Measurements from ENCODE around the gene MKNK2. TPM values are rescaled to one million over a fixed set of nuclear protein-coding genes. Genes with fewer than 3 reads are reported as not detected.
A peak's percentile ranks its signal among the peaks of the same experiment; 100 is the strongest.
"Not testable (repeated sequence)": the region's sequence is repeated elsewhere in the genome, so short reads cannot be mapped to it uniquely, and the experiment has no call there.

MKNK2 gene
- total RNA-seq, 1 donor from 2014 or later = 311 TPM

DNA sequence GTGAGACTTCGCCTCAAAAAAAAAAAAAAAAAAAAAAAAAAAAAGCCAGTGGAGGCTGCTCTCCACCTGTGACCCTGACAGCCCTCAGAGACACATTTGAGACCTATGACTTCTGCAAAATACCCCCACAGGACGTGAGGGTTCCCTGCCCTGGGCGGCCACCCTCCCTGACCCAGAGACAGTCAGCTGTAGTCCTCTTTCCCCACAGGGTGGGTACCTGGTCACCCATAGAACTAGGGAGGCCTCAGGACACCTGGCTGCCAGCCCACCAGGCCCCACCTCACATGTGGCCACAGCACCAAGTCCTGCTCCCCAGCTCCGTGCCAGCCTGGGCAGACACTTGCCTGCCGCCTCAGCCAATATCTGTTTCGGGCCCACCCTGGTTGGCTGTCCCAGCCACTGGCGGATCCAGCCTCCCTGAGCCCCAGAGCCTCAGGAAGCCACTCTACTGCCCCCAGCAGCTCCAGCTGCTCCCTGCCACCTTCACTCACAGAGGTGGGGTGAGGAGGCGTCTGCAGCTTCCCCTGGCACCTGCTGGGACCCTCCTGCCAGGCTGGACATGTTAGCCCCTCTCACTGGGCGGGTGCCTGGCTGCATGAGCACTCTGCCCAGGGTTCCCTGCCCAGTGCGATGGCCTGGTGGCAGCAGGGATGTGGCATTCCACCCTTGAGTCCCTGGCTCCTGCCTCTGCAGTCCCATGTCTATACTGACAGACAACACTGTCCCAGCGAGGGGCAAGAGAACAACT lies 6.9 kb downstream of the MKNK2 start:
- ATAC-seq = no peak

DNA sequence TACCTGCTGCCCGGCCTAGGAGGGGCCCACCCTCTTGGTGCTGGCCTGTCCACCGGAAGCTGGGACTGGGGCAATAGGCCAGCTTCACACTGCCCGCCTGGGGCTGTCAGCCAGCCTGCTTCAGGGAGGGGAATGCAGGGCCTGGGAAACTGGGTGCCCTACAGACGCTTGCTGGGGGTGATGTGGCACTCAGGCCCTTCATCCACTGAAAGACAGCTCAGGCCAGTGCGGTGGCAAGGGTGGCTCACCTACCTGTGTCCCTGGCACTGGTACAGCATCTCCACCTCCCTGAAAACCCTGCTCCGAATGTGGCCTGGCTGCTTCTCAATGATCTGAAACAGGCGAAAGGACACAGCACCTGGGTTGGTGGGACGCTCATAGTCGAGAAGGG lies 7.8 kb downstream of the MKNK2 start:
- no peak for ATAC-seq

GRCh38 chr19:2042485-2043250 lies 8.4 kb downstream of the MKNK2 start:
- ATAC-seq = peak; percentile 1

DNA sequence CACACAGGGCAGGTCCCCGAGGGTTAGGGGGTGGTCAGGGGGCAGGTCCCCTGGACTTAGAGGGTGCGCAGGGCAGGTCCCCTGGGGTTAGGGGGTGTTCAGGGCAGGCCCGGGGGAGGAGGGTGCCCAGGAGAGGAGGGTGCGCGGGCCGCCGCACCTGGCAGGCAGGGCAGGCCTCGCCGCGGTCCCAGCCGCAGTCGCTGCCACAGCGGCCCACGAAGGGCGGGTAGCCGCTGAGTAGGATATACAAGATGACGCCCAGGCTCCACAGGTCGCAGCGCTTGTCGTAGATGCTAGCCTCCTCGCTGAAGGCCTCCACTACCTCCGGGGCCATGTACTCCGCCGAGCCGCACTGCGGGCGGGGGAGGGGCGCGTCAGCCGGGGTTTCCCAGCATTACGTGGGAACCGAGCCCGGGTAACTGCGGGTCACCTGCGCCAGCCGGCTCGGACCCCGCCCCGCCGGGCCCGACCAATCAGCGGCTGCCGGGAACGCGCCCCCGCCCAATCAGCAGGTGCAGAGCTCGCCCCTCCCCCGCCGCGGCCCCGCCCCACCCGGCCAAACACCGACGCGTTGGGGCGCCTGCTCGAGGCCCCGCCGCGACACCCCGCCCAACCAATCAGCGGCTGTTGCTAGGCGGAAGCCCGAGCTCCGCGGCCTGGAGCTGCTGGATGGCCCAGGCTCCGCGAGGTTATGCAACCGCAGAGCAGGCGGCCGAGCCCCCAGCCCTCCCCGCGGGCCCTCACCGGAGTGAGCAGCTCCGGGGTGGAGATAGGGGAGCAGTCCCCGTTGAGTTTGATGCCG lies 9.2 kb downstream of the MKNK2 start:
- peak; percentile 84 for ATAC-seq

- ATAC-seq = no peak
Observed at GRCh38 chr19:2041433-2041682, 9.7 kb downstream of the MKNK2 start.

- no peak for ATAC-seq
Observed at GRCh38 chr19:2040647-2041432, 10.2 kb downstream of the MKNK2 start.

DNA sequence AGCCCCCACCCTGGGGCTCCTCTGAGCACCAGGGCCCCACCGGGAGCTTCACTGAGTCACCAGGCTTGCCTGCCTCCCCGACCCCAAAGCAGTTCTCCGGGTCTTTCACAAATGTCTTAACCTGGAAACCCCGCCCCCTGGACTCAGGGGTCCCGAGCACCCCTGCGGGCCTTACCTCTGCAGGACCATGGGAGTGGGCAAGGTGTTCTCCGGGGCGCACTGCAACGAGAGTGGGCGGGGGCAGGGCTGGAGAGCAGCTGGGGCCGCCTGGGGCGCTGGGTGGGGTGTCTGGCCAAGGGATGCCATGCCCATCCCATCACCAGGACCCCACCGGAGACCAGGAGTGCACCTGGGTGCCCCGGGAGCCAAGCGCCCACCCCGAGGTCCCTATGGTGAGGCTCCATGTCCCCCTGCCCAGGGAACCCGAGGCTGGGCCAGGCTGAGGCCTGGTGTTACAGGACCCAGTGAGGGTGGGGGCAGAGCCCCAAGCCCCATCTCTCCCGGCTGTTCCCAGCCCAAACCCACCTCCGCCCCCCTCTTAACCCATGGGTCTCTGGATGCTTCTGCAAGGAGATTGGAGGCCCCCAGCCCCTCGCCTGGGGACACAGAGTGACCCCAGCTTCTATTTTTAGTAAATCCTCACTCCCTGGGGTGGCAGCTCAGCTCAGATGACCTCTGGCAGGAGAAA lies 10.9 kb downstream of the MKNK2 start:
- no peak for ATAC-seq

- no peak for ATAC-seq
Observed at GRCh38 chr19:2039089-2039958, 11.7 kb downstream of the MKNK2 start.

- no peak for ATAC-seq
Observed at GRCh38 chr19:2038284-2039088, 12.6 kb downstream of the MKNK2 start.

- no peak for ATAC-seq
Observed at GRCh38 chr19:2037651-2038255, 13.3 kb downstream of the MKNK2 start.

DNA sequence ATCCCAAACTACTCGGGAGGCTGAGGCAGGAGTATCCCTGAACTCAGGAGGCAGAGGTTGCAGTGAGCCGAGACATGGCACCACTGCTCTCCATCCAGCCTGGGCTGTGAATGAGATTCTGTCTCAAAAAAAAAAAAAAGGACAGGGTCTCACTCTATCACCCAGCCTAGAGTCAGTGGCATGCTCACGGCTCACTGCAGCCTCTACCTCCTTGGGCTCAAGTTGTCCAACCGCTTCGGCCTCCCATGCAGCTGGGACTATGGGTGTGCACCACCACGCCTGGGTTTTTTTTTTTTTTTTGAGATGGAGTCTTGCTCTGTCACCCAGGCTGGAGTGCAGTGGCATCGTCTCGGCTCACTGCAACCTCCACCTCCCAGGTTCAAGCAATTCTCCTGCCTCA lies 14.6 kb downstream of the MKNK2 start:
- no peak for ATAC-seq

DNA sequence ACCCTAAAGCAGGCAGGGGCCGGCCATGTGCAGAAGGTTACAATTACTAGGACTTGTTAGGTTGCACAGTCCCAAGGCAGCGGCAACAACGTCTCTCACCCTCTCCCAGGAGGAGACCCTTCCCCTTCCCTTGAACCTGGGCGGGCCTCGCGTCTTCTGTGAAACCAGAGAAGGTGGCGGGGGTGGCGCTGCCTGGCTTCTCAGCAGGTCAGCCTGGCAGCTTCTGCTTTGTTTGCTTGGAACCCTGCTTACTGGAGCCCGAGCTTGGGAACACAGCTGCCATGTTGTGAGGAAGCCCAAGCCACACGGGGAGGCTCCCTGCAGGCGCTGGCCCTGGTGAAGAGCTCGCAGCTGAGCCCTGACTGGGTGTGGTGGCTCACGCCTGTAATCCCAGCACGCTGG lies 15.5 kb downstream of the MKNK2 start:
- ATAC-seq = no peak

- peak; percentile 49 for ATAC-seq
Observed at GRCh38 chr19:2034729-2035589, 16.1 kb downstream of the MKNK2 start.

GRCh38 chr19:2034253-2034652 lies 16.8 kb downstream of the MKNK2 start:
- ATAC-seq = not testable (repeated sequence)

GRCh38 chr19:2033825-2034159 lies 17.3 kb downstream of the MKNK2 start:
- ATAC-seq = no peak

DNA sequence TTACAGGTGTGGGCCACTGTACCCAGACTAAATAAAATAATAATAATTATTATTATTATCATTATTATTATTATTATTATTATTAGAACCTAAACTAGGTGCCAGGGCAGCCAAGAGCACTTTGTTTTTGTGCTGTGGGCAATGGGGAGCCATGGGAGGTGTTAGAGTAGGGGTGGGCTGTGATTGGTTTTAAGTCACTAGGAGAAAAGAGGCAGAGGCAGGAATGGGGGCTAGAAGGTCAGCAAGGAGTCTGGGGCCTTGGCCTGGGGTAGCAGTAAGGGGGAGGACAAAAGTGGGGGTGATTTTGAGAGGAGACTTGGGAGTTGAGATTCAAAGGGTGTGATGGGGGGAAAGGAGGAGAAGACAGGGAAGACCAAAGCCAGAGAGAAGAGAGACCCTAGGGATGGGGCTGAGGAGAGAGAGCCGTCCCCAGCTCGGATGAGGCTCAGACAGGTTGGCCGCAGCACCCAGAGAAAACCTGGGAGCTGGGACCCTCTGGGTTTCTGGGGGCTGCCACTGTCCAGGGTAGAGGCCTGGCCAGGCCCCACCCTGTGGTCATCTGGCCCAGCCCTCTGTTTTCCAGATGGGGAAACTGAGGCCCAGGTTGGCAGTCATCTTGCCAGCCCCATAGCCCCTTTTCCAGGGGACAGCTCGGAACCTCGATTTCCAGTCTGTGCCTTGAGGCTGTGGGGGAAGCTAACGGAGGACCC lies 17.8 kb downstream of the MKNK2 start:
- ATAC-seq = no peak

DNA sequence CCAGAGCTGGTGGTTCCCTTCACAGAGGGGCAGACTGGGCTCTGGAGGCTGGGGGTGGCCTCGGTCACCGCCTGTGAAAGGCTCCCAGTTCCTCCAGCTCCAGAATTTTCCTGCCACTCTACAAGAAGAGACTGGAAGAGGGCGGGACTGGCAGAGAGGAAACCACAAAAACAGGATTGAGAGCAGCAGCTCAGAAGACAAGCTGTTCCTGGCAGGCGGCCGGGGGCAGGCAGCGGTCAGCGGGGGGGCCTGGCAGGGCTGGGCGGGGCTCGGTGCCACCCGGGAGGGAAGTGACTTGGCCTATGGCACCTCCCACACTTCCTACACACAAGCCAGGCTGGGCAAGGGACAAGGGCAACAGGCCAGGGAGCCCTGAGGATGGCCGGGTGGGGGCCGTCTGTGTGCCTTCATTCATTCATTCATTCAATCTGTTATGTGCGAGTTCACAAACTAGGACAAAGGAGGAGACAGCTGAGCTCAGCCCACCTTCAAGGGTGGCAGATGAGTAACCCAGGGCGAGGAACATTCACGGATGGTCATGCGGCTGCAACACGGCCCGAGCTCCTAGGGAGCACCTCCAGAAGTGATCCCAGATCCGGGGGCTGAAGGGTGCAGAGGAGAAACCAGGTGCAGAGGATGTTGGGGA lies 18.6 kb downstream of the MKNK2 start:
- ATAC-seq = peak; percentile 79

DNA sequence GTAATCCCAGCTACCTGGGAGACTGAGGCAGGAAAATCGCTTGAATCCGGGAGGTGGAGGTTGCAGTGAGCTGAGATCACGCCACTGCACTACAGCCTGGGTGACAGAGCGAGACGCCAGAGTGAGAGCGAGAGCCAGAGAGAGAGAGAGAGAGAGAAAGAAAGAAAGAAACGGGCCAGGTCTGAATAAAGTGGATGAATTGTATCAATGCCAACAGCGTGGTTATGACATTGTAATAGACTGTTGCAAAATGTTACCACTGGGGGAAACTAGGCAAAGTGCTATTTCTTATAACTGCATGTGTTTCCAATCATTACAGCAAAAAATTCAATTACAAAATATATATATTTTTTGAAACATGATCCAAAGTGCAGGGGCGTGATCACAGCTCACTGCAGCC lies 23.7 kb downstream of the MKNK2 start:
- ATAC-seq = no peak

Measured in esophagus mucosa (tissue), 1 donor.